Mesenteric fat pad (tissue), 1 donor: ENCODE measurements around the gene GSG1. TPM values are rescaled to one million over a fixed set of nuclear protein-coding genes. Genes with fewer than 3 reads are reported as not detected.
"Not testable (repeated sequence)": the region's sequence is repeated elsewhere in the genome, so short reads cannot be mapped to it uniquely, and the experiment has no call there.

Experiments
- DNase-seq: peaks from one replicate; pipeline ENCODE4 v3.0.0-alpha.2; 2020; ENCODE audit warnings: low spot score
- total RNA-seq: library from RNA; stranded (reverse); fragmentation: NEBNext Ultra II Directional; extraction: Animal tissue kit (Norgen Biotek cat#: 25700); gene quantifications from one replicate; pipeline ENCODE4 v1.2.1, GENCODE V29; 2021
- donor health status: DM: yes; HTN: yes; CAD: no.

Gene GSG1
- total RNA-seq, 1 donor from 2014 or later, result not detected

- no peak for DNase-seq
These were observed 10.1 kb downstream of the GSG1 start for GRCh38 chr12:13093191-13093847.

- no peak for DNase-seq
These were observed 11.6 kb downstream of the GSG1 start for GRCh38 chr12:13091832-13092231.

GRCh38 chr12:13090054-13090453 is 13.4 kb downstream of the GSG1 start:
- DNase-seq, result no peak

GRCh38 chr12:13088496-13088895 is 15.0 kb downstream of the GSG1 start:
- DNase-seq, result no peak

GRCh38 chr12:13087766-13088165 is 15.7 kb downstream of the GSG1 start:
- DNase-seq, result no peak

- DNase-seq, result no peak
These were observed 17.3 kb downstream of the GSG1 start for GRCh38 chr12:13085968-13086686.

- no peak for DNase-seq
These were observed 18.4 kb downstream of the GSG1 start for GRCh38 chr12:13084898-13085640.

- DNase-seq, result not testable (repeated sequence)
These were observed 19.8 kb downstream of the GSG1 start for GRCh38 chr12:13083638-13084037.

GRCh38 chr12:13082861-13083260 is 20.6 kb downstream of the GSG1 start:
- no peak for DNase-seq

- no peak for DNase-seq
These were observed 23.2 kb downstream of the GSG1 start for GRCh38 chr12:13080266-13080665.

- DNase-seq, result no peak
These were observed 24.0 kb downstream of the GSG1 start for GRCh38 chr12:13079440-13079906.

GRCh38 chr12:13075786-13076570 is 27.5 kb downstream of the GSG1 start:
- DNase-seq, result no peak

GRCh38 chr12:13075118-13075480 is 28.4 kb downstream of the GSG1 start:
- no peak for DNase-seq

GRCh38 chr12:13074396-13075117 is 28.9 kb downstream of the GSG1 start:
- DNase-seq, result no peak

- DNase-seq, result no peak
These were observed 30.3 kb downstream of the GSG1 start for GRCh38 chr12:13073173-13073572.

GRCh38 chr12:13071305-13072280 is 31.9 kb downstream of the GSG1 start:
- DNase-seq, result no peak

GRCh38 chr12:13069380-13069779 is 34.1 kb downstream of the GSG1 start:
- DNase-seq, result no peak

GRCh38 chr12:13067322-13067721 is 36.1 kb downstream of the GSG1 start:
- DNase-seq, result no peak

GRCh38 chr12:13066459-13066858 is 37.0 kb downstream of the GSG1 start:
- no peak for DNase-seq
